Caco-2 (cell line): ENCODE results near the gene LPAR2. TPM values are rescaled to one million over a fixed set of nuclear protein-coding genes. Genes with fewer than 3 reads are reported as not detected.

ENCODE experiments used
- BruUV-seq: library from RNA; stranded (reverse); fragments of 400-500 nt; replicated peaks from 2 replicates; lab custom pipeline; 2021; lab: Mats Ljungman, UMichigan
- CTCF ChIA-PET: fragments of 300-600 bp; sonication (Branson Sonifier 250); formaldehyde crosslinking; loops from one replicate; lab custom pipeline; 2022; ENCODE audit warnings: antibody characterized with exemption; lab: Charles Lee
- POLR2A ChIA-PET: fragments of 300-600 bp; sonication (Branson Sonifier 250); formaldehyde crosslinking; loops from one replicate; lab custom pipeline; 2022; ENCODE audit warnings: antibody characterized with exemption; lab: Charles Lee
- DNase-seq, 2 experiments: peaks; one replicate each; pipeline versions ENCODE4 v3.0.0 to v3.0.0-alpha.2; 2020 to 2022
- H3K27me3 ChIP-seq: replicated peaks from 2 replicates; pipeline ENCODE4 v1.6.0; 2011; ENCODE audit warnings: low read length; ENCODE audit not compliant: control insufficient read depth, insufficient read depth
- H3K36me3 ChIP-seq: 2 replicates; pipeline ENCODE4 v1.5.1; 2011; ENCODE audit warnings: low read length; ENCODE audit not compliant: control insufficient read depth, insufficient read depth
- H3K4me1 ChIP-seq: fragments of 250-450 bp; sonication (Bioruptor Pico); 2 replicates; pipeline ENCODE4 v1.5.1; 2020; ENCODE audit warnings: mild to moderate bottlenecking
- H3K4me3 ChIP-seq: 2 replicates; pipeline ENCODE4 v1.5.1; 2011; ENCODE audit warnings: low read depth, mild to moderate bottlenecking, control low read depth, low read length
- H3K9me3 ChIP-seq: fragments of 250-450 bp; sonication (Bioruptor Pico); 2 replicates; pipeline ENCODE4 v1.5.1; 2020; ENCODE audit warnings: mild to moderate bottlenecking, moderate library complexity
- H3K27ac Mint-ChIP-seq: one replicate; pipeline ENCODE4 v1.8.0; 2022; ENCODE audit warnings: mixed read lengths; ENCODE audit not compliant: unreplicated experiment
- H3K27me3 Mint-ChIP-seq: one replicate; pipeline ENCODE4 v1.8.0; 2022; ENCODE audit warnings: mixed read lengths; ENCODE audit not compliant: insufficient read depth, unreplicated experiment
- H3K36me3 Mint-ChIP-seq: one replicate; pipeline ENCODE4 v1.8.0; 2022; ENCODE audit warnings: mild to moderate bottlenecking, mixed read lengths; ENCODE audit not compliant: insufficient read depth, unreplicated experiment
- H3K4me1 Mint-ChIP-seq: one replicate; pipeline ENCODE4 v1.8.0; 2022; ENCODE audit warnings: low read depth, mixed read lengths; ENCODE audit not compliant: unreplicated experiment
- H3K4me3 Mint-ChIP-seq: one replicate; pipeline ENCODE4 v1.8.0; 2022; ENCODE audit warnings: mild to moderate bottlenecking, moderate library complexity, mixed read lengths; ENCODE audit not compliant: unreplicated experiment
- H3K9me3 Mint-ChIP-seq: one replicate; pipeline ENCODE4 v1.8.0; 2022; ENCODE audit warnings: mixed read lengths; ENCODE audit not compliant: unreplicated experiment
- intact Hi-C: fragments of 100-400 bp; cut with micrococcal nuclease; formaldehyde crosslinking; loops from one replicate; pipeline ENCODE4 v1.10.0; 2022; ENCODE audit not compliant: unreplicated experiment
- total RNA-seq: library from RNA; stranded (reverse); gene quantifications from 2 replicates; pipeline ENCODE4 v1.2.3, GENCODE V29; 2022
- TF ChIP-seq, protein P1 (sequence below), 2 experiments: fragments of 200-600 bp in 1 of 2; IDR thresholded peaks; 1 replicate in 1 of 2; 2 replicates in 1 of 2; pipeline versions ENCODE4 v1.5.1 to v1.8.0; 2011 to 2022; ENCODE audit warnings: antibody characterized with exemption in 1 of 2, control low read depth in 1 of 2, inconsistent platforms in 1 of 2, low read depth in 1 of 2, low read length in 1 of 2, mild to moderate bottlenecking in 1 of 2, moderate library complexity in 1 of 2; ENCODE audit not compliant: insufficient read depth in 1 of 2, severe bottlenecking in 1 of 2, unreplicated experiment in 1 of 2

Gene LPAR2
- total RNA-seq, 1 experiment from 2014 or later, result 29.3 TPM

- Histone ChIP-seq H3K9me3 (no peaks in the 10 kb centered on the region), H3K27me3 (no peaks in the 10 kb centered on the region), H3K4me3 (no peak overlapping the region), H3K4me1 (no peaks in the 10 kb centered on the region), H3K36me3 (no peaks in the 10 kb centered on the region; the same call in none of the 2 replicates)
- Mint-ChIP-seq H3K27me3 (no peaks in the 10 kb centered on the region), H3K4me1 (no peaks in the 10 kb centered on the region), H3K27ac (no peak overlapping the region), H3K4me3 (no peak overlapping the region), H3K9me3 (no peaks in the 10 kb centered on the region), H3K36me3 (peaks cover 45% of the 10 kb centered on the region)
- POLR2A ChIA-PET, result no interaction called here
- TF ChIP-seq, protein P1, sequence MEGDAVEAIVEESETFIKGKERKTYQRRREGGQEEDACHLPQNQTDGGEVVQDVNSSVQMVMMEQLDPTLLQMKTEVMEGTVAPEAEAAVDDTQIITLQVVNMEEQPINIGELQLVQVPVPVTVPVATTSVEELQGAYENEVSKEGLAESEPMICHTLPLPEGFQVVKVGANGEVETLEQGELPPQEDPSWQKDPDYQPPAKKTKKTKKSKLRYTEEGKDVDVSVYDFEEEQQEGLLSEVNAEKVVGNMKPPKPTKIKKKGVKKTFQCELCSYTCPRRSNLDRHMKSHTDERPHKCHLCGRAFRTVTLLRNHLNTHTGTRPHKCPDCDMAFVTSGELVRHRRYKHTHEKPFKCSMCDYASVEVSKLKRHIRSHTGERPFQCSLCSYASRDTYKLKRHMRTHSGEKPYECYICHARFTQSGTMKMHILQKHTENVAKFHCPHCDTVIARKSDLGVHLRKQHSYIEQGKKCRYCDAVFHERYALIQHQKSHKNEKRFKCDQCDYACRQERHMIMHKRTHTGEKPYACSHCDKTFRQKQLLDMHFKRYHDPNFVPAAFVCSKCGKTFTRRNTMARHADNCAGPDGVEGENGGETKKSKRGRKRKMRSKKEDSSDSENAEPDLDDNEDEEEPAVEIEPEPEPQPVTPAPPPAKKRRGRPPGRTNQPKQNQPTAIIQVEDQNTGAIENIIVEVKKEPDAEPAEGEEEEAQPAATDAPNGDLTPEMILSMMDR (IDR thresholded peaks at IDR 0.05; ENCODE audit: insufficient read depth in 1 of 2, low read depth in 1 of 2, low read length in 1 of 2, severe bottlenecking in 1 of 2, unreplicated experiment in 1 of 2), result no peak
- BruUV-seq, result no TSS peak
- intact Hi-C loops, result no loop called here
- CTCF ChIA-PET, result no interaction called here
- DNase-seq, result no peak
Observed at GRCh38 chr19:19649580-19649995, 21.6 kb upstream of the LPAR2 start.

- Histone ChIP-seq H3K27me3 (no peaks in the 10 kb centered on the region), H3K36me3 (no peaks in the 10 kb centered on the region; the same call in none of the 2 replicates), H3K4me1 (no peaks in the 10 kb centered on the region), H3K9me3 (no peaks in the 10 kb centered on the region), H3K4me3 (no peak overlapping the region)
- intact Hi-C loops, result no loop called here
- no peaks in the 10 kb centered on the region for H3K4me1 Mint-ChIP-seq
- H3K27me3 Mint-ChIP-seq, result no peaks in the 10 kb centered on the region
- ChIA-PET POLR2A (no interaction called here), CTCF (no interaction called here)
- no TSS peak for BruUV-seq
- no peak overlapping the region for H3K27ac Mint-ChIP-seq
- no peak for DNase-seq
- H3K4me3 Mint-ChIP-seq, result no peak overlapping the region
- peaks cover 41% of the 10 kb centered on the region for H3K36me3 Mint-ChIP-seq
- TF ChIP-seq, protein P1 (IDR thresholded peaks at IDR 0.05; ENCODE audit: insufficient read depth in 1 of 2, low read depth in 1 of 2, low read length in 1 of 2, severe bottlenecking in 1 of 2, unreplicated experiment in 1 of 2), result no peak
- no peaks in the 10 kb centered on the region for H3K9me3 Mint-ChIP-seq
Observed at GRCh38 chr19:19649155-19649554, 21.1 kb upstream of the LPAR2 start.

DNA sequence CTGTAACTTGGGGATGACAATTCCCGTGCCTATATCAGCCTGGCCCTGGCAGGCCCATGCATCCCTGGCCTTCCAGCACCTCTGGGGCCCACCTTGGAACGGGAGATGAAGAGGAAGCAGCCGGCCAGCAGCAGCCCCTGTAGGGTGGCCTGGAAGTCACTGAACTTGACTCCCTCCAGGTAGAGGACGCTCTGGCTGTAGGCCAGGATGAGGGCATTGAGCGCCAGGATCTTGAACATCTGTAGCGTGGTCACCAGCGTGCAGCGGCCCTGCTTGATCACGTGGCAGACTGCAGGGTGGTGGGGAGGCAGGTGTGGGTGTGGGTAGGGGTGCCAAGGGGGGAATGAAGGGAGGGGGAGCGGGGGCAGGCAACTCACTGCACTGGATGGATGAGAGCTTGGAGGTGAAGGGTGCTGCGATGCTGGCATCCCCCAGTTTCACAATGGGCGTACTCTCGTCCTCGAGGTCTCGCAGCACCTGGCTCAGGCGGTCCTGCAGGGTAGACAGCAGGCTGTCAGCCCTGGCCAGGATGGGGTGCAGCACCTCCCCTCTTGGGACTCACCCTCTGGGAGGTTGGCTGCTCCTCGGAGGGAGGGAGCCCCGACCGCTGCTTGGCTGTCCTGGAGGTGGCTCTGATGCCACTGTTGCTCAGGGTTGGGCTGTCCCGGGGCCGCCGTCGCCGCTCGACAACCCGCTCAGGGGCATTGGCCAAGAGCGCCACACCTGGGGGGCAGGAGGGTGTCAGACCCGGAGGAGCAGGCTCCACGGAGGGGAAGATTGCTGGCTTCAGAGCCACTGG lies 19.2 kb upstream of the LPAR2 start:
- H3K27ac Mint-ChIP-seq, result no peak overlapping the region
- ChIA-PET CTCF (no interaction called here), POLR2A (no interaction called here)
- H3K9me3 ChIP-seq, result no peaks in the 10 kb centered on the region
- H3K4me1 Mint-ChIP-seq, result peaks cover 6% of the 10 kb centered on the region
- H3K27me3 ChIP-seq, result no peaks in the 10 kb centered on the region
- TF ChIP-seq, protein P1 (IDR thresholded peaks at IDR 0.05; ENCODE audit: insufficient read depth in 1 of 2, low read depth in 1 of 2, low read length in 1 of 2, severe bottlenecking in 1 of 2, unreplicated experiment in 1 of 2), result no peak
- H3K36me3 ChIP-seq, result no peaks in the 10 kb centered on the region; the same call in none of the 2 replicates
- H3K9me3 Mint-ChIP-seq, result no peaks in the 10 kb centered on the region
- no peaks in the 10 kb centered on the region for H3K27me3 Mint-ChIP-seq
- no TSS peak for BruUV-seq
- intact Hi-C loops, result no loop called here
- no peak for DNase-seq
- no peak overlapping the region for H3K4me3 ChIP-seq
- H3K4me1 ChIP-seq, result 0 out of 2 replicates have a peak, but pooled peaks cover 3% of the 10 kb centered on the region
- no peak overlapping the region for H3K4me3 Mint-ChIP-seq
- peaks cover 48% of the 10 kb centered on the region for H3K36me3 Mint-ChIP-seq
